GM19025 (cell line): Measurements from ENCODE around the gene CDNF.

Experiments
- ATAC-seq: cut with Tn5 transposase; IDR thresholded peaks from one replicate; pipeline ENCODE4 v1.9.1; 2021; ENCODE audit warnings: mild to moderate bottlenecking, low read depth, moderate library complexity; ENCODE audit not compliant: unreplicated experiment

Gene CDNF

DNA sequence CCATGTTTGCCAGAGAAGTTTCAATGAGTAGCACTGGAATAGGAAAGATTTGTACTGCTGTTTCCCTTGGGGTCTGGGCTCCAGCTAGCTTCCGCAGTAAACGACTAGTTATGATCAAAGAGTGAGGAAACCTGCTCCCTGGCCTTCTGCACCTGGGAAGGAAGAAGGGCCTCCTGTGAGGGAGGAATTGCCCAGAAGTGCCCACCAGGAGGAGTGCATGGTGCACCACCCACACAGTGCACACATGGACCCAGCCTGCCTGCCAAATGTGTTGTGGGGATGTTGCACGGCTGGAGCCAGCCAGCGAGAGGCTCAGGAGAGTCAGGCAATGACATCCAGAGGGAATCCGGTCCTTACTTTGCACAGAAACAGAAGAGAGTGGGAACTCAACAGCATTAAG, 36.1 kb downstream of the CDNF start:
- no peak for ATAC-seq

DNA sequence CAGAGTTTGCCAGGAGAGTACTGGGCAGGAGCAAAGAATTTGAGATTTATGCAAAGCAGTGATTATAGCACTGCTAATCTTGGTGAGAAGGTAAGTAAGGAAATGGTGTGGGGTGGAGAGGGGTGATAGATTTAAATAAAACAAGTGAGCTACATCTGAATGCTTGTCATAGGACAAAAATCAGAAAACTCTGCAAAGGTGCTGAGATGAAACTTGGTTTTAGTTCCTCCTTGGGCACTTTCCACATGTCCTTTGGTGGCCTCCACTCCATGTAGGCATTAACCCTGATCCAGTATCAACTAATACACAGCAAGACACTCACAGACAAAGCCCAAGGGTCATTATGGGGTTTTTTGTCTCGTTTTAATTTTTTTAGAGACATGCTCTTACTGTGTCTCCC, 37.4 kb downstream of the CDNF start:
- ATAC-seq, result no peak

DNA sequence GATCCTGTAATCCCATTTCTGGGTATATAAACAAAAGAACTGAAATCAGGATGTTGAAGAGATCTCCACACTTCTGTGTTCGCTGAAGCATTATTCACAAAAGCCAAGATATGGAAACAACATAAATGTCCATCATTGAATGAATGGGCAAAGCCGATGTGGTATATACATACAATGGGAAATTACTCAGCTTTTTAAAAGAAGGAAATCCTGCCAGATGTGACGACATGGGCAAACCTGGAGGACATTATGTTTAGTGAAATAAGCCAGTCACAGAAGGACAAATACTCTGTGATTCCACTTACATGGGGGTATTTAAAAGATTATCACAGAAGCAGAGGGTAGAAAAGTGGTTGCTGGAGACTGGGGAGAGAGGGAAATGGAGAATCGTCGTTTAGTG, 39.2 kb downstream of the CDNF start:
- no peak for ATAC-seq

DNA sequence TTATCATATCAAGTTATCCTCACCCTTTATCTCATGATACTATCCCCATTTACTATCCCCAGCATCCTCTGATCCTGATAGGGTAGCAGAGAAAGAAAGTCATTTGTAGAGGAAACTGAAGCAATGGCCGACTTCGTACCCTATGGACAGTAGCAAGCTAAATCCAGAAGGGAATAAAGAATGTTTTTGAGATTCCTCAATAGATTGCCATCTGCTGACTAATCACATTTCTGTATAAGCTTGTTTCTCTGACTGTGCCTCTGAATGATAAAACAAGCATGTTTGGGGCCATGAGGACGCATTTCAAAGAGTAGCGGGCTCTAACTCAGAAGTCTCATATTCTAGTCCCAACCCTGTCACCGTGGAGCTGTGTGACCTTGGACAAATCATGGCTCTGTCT, 49.9 kb downstream of the CDNF start:
- no peak for ATAC-seq

DNA sequence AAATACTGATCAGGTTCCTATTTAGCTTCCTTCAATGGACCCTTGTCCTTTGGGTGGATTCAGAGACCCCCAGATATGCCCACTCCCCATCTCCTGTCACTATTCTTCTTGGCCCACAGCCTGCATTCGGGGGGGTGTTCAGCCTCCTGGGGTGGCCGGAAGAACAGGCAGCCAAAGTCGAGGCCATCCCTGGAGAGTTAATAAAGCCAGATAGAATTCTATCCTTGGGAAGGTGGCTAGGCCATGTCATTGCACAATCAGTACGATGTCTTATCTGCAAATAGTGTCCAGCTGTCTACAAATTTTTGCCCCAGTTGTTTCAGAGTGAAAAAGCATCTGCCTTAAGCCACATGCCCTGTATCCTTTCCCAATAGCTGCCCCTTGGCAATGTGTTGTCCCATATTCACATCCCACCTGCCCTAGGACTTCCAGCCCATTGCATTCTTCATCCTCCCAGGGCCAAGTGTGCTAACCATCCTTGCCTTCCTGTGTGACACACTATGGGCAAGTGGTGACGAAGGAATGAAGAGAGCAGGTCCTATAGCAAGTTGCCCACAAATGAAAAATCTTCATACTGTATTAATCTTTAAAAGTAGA, 53.3 kb downstream of the CDNF start:
- ATAC-seq, result no peak

DNA sequence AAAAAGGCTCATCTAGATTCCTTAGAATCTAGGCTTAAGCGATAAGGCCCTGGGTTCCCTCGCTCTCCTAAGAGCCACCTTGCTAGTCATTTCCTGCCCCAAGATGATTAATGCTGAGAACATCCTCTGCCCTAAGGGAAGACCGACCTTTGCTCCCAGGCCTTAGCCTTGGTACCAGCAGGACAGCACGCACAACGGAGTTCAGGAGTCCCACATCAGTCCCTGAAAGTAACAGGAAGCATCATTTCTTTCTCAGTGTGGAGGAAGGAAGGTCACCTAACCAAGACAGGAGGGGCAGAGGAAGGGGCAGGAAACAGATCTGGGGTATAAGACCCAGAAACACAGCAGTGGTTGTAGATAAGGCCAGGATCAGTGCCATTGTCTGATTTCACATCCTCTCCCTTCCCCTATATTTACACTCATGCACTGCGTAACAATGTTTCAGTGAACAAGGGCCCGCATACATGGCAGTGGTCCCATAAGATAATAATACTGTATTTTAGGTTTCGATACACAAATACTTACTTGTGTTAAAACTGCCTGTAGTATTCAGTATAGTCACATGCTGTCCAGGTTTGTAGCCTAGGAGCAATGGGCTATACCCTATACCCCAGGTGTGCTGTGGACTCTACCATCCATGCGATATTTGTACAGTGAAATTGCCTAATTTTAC, 55.0 kb downstream of the CDNF start:
- ATAC-seq, result no peak

DNA sequence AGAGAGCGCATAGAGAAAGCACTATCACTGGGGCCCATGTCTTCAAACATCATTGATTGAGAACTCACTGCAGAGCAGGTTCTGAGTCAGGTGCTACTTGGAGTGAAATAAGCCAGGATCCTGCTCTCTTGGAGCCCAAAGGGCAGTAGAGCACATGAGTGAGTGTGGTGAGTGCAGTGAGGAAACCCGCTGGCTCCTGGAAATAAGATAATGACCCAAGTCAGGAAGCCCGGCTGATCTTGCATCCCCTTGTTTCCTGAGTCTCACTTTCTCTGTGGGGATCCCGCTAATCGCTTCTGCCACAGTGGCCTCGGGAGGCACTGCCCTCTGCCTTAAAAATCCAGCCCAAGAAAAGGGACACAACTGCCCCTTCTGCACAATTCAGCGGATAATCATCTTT, 56.1 kb downstream of the CDNF start:
- no peak for ATAC-seq

DNA sequence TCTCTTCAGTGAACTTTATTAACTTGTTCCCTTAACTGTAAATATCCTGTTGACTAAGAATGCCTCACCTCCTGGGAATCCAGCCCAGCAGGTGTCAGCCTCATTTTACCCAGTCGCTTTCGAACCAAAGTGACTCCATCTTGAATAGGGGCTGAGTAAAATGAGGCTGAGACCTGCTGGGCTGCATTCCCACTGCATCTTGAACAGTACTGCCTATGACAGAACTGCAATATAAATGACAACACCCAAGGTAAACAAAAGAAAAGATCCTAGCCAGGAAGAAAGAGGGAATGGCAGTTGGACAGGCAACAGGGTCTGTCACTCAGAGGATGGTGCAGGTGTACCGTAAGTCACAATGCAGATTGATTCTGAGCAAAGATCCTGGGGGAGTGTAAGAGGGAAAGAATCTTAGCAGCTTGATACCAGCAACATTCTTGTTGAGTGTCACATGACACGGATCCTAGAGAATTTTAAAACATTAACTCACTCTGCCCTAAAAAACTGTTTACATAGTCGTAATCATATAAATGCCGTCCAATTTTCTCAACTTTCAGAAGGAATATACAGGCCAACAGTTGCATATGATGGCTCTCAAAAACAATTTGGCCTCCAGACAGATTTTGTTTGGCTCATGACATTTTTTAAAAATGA, 58.7 kb downstream of the CDNF start:
- ATAC-seq, result no peak

DNA sequence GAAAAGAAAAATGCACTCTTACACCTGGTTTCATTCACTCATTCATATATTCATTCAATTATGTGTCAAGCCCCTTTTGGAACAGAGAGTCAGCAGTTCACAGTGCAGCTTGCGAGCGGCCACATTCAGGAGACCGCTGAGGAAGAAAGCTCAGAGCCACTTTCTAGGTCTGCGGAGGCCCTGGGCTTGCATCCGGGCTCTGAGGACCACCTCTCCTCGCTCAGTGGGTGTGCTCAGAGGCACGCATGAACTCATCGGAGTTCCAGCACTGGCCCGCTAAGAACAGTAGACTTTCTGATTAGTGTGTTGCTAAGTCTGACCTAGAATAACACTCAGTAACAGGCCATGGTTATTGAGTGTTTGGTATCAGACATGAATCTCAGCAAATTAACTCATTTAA, 61.3 kb downstream of the CDNF start:
- ATAC-seq, result no peak

DNA sequence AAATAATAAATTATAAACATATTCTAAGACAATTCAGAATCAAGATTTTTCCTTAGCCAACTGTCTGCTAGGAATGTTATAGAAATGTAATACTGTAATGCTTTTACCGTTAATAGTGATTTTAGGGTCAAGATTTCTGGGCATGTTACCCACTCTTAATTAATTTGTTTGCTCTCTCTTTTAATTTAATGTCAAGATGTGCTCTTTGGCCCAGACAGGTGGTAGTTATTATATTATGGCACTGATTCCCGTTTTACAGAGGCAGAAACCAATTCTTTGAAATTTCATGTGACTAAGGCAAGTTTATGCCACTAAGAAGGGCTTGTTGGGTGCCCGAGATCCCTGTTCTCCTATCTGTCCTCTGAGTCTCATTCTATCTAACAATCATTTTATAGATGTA, 62.2 kb downstream of the CDNF start:
- ATAC-seq, result no peak

DNA sequence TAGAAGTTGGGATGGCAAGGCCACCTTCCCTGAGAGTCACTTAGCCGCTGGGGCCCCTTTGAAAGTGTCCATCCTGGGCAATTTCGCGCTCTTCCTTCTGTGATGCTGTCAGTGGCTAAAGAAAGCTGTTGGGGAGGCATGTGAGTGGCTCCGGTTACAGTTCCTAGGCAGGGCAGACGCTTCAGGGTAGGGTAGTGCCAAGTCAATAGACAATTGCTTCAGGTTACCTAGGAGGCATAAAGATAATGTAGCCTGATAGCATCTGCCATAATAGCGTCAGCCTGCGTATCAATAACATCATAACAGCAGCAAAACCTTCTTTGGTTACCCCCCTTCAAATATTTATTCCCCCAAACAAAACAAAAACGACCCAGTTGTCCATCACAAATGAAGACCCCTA, 63.0 kb downstream of the CDNF start, which contains the start of gene FAM107B:
Gene FAM107B, minus strand, starts transcription at position 101 of the 400 bp plus-strand sequence. CDS start 234 bp downstream, outside the sequence.
- no peak for ATAC-seq

DNA sequence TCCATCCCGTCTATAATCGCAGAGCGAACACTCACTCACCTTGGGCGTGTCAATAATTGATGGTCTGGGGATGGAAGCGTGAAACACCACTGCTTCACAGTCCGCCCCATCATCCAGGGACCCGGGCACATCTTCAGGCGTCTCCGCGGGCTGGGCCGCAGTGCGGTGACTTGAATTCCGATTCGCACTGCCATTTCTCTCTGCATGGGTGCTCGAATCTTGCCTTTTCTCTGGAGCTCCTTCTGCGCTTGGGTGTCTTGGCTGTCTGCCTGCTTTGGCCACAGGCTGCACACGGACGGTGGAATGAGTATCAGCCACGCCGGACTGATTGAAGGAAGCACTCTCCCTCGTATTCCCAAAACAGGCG, 63.6 kb downstream of the CDNF start:
- ATAC-seq, result no peak

DNA sequence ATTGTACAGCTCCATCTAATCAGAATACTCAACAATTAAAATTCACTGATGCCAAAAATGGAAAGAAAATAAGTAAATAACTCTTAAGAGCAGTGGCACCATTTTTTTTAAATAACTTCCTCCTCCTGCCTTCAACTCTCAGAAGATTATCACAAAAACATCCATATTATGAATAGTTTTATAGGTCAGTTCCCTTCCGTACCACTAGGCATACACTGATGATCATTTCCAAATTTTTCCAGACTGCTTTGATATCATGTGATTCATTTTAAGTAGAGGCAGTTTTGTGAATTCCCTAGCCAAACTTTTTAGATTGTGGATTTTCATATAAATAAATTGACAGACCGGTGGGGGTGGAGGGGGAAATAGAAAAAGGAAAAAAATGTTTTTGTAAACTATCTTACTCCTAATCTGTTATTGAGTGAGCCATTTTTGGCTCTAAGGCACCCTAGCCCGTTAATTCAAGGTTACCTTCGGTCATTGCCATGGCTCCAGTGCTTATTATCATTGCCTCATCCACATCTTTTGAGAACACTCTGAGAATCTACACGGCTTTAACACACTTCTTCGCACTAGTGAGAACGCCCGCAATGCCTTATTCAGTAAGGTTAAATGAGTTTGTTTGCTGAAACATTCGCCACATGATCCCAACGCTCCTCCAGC, 64.2 kb downstream of the CDNF start:
- ATAC-seq, result no peak

DNA sequence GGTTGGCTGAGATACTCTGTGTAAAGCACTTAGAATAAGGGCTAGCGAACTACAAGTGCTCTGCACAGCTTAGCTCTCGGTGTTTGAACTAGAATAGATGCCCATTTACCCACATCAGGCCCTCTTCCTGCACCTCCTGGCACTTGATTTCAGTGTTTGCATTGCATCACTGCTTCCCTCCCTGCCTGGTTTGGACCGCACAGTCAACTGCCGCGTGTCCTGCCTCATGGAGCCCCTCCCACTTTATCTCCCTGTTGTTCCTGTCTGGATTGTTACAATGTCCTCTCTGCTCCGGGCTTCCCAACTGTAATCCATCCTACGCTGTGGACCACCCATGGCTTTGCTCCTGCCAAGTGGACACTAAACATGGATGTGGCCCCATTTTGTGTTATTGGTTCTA, 65.4 kb downstream of the CDNF start:
- ATAC-seq, result no peak

DNA sequence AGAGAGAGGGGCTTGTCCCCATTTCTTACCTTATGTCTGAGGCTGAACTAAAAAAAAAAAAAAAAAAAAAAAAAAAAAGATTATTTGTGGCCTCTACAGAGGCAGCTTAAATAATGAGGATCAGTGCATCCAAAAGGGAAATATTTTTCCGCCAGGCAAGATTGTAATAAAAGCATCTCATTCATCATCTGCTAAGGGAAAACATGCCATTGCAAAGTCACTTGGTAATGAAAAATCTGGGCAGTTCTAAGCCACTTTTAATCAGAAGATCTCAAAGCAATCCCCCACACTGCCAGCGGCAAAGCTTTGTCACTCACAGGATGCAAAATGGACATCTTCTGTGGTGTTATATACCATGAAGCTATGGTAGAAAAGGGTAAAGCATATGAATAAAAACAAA, 66.9 kb downstream of the CDNF start:
- no peak for ATAC-seq
